OCI-LY3 (cell line): ENCODE measurements around the gene FERMT2.

ENCODE experiments used
- H2AFZ ChIP-seq: fragments of 200-600, 300-600 bp; shearing (Covaris generic); 2 replicates; pipeline ENCODE4 v1.6.0; 2014; ENCODE audit warnings: antibody characterized with exemption, low read depth, low read length
- H3K27ac ChIP-seq: fragments of 200-600, 300-600 bp; sonication (generic); 2 replicates; pipeline ENCODE4 v1.5.1; 2014; ENCODE audit warnings: mild to moderate bottlenecking, low read length, moderate library complexity, mixed read lengths
- H3K27me3 ChIP-seq: fragments of 200-600, 300-600 bp; sonication (generic); 2 replicates; pipeline ENCODE4 v1.6.1; 2014; ENCODE audit warnings: low read depth, low read length, mixed read lengths
- H3K36me3 ChIP-seq: fragments of 200-600, 300-600 bp; sonication (generic); replicated peaks from 2 replicates; pipeline ENCODE3; 2014; ENCODE audit warnings: low read depth, low read length, mixed read lengths
- H3K4me1 ChIP-seq: fragments of 300-600, 200-600 bp; sonication (generic); 2 replicates; pipeline ENCODE4 v1.6.1; 2014; ENCODE audit warnings: low read length, mixed read lengths
- H3K4me2 ChIP-seq: fragments of 200-600, 300-600 bp; sonication (generic); 2 replicates; pipeline ENCODE4 v1.6.1; 2014; ENCODE audit warnings: low read length, mixed read lengths
- H3K4me3 ChIP-seq: fragments of 300-600, 200-600 bp; sonication (generic); 2 replicates; pipeline ENCODE4 v1.5.1; 2014; ENCODE audit warnings: antibody characterized with exemption, mild to moderate bottlenecking, low read length, moderate library complexity
- H3K79me2 ChIP-seq: fragments of 300-600, 200-600 bp; shearing (Covaris generic); 2 replicates; pipeline ENCODE4 v1.6.1; 2014; ENCODE audit warnings: mild to moderate bottlenecking, low read length, mixed read lengths
- H3K9ac ChIP-seq: fragments of 300-600, 200-600 bp; shearing (Covaris generic); 2 replicates; pipeline ENCODE4 v1.6.0; 2014; ENCODE audit warnings: mild to moderate bottlenecking, low read length, moderate library complexity
- H3K9me3 ChIP-seq: fragments of 200-600, 300-600 bp; shearing (Covaris generic); 2 replicates; pipeline ENCODE4 v1.6.1; 2014; ENCODE audit warnings: low read length, mixed read lengths; ENCODE audit not compliant: insufficient read depth
- H4K20me1 ChIP-seq: fragments of 200-600, 300-600 bp; sonication (generic); 2 replicates; pipeline ENCODE4 v1.6.1; 2016; ENCODE audit warnings: low read length, mixed read lengths; ENCODE audit not compliant: insufficient read depth
- EZH2phosphoT487 ChIP-seq: fragments of 200-600 bp; shearing (Covaris generic); IDR thresholded peaks from 2 replicates; pipeline ENCODE4 v1.6.1; 2018; ENCODE audit warnings: antibody characterized with exemption, mixed run types, low read depth
- TF ChIP-seq, protein P1 (sequence below): fragments of 200-600, 300-600 bp; sonication (generic); IDR thresholded peaks from 2 replicates; pipeline ENCODE4 v1.5.1; 2014; ENCODE audit warnings: antibody characterized with exemption, low read length, low read depth

The FERMT2 gene

DNA sequence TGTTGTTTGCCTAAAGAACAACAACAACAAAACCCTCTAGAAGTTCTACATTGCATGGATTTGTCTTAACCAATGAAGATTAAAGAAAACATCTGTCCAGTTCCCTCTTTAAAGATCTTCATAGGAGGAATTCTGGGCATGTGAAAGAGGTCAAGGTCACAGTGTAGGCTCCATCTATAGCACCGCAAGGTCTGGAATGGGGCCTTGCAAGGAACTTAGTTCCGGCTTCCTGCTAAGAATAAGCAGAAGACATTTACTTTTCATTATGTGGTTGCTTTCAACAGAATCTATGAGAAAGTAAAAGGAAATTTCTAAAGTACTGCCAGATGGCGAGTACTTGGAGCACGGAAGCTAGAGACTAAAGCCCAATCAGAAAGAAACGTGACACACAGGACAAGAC, 102.2 kb downstream of the FERMT2 start:
- H3K9ac ChIP-seq = no peak overlapping the region
- TF ChIP-seq EZH2phosphoT487 = no peak
- TF ChIP-seq, protein P1, sequence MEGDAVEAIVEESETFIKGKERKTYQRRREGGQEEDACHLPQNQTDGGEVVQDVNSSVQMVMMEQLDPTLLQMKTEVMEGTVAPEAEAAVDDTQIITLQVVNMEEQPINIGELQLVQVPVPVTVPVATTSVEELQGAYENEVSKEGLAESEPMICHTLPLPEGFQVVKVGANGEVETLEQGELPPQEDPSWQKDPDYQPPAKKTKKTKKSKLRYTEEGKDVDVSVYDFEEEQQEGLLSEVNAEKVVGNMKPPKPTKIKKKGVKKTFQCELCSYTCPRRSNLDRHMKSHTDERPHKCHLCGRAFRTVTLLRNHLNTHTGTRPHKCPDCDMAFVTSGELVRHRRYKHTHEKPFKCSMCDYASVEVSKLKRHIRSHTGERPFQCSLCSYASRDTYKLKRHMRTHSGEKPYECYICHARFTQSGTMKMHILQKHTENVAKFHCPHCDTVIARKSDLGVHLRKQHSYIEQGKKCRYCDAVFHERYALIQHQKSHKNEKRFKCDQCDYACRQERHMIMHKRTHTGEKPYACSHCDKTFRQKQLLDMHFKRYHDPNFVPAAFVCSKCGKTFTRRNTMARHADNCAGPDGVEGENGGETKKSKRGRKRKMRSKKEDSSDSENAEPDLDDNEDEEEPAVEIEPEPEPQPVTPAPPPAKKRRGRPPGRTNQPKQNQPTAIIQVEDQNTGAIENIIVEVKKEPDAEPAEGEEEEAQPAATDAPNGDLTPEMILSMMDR = no peak
- H3K27ac ChIP-seq = no peak overlapping the region
- H3K4me2 ChIP-seq = no peak overlapping the region
- H3K4me3 ChIP-seq = no peak overlapping the region
- no peak overlapping the region for H2AFZ ChIP-seq
- H3K36me3 ChIP-seq = no peaks in the 10 kb centered on the region
- H4K20me1 ChIP-seq = no peaks in the 10 kb centered on the region
- no peaks in the 10 kb centered on the region for H3K79me2 ChIP-seq
- H3K27me3 ChIP-seq = no peaks in the 10 kb centered on the region
- H3K9me3 ChIP-seq = no peaks in the 10 kb centered on the region
- peaks cover 11% of the 10 kb centered on the region for H3K4me1 ChIP-seq

DNA sequence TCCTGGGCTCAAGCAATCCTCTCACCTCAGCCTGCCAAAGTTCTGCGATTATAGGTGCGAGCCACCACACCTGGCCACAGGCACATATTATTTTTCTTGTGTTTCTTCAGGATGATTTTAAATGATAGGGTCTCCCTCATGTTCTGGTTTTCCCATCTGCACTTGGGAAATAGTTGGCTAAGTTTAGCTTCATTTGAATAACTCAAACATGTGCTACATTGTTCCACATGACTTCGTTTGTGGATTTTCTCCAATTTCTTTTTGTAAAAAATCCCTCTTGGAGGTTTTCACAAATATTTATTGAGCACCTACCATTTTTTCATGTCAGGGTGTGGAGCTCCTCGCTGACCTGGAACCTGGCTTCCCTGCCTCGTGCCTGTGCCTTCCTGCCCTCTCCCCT, 104.3 kb downstream of the FERMT2 start:
- Histone ChIP-seq H3K4me2 (no peak overlapping the region), H2AFZ (no peak overlapping the region)
- TF ChIP-seq, protein P1 = no peak
- TF ChIP-seq EZH2phosphoT487 = no peak

DNA sequence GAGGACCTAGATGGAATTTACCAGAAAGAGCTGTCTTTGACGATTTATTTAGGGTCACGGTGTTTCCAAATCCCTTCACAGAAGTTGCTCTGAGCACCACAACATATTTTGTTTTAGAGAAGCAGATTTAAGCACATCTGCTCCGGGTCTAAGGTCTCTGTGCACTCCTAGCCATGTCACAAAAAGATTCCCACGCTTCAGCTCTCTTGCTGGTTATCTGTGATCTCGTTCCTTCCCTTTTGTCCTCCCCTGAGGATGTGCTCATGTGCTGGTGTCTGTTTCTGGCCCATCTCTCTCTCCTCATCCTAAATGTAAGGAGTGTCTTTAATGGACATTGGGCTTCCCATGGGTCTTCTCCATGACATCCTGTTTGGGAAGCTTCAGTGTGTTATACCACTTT, 105.8 kb downstream of the FERMT2 start:
- TF ChIP-seq, protein P1 = no peak
- no peak for TF ChIP-seq EZH2phosphoT487
- Histone ChIP-seq H3K9me3 (no peaks in the 10 kb centered on the region), H3K4me1 (peaks cover 22% of the 10 kb centered on the region), H3K27ac (no peak overlapping the region), H3K4me3 (peak overlapping the region; percentile 8; the same call in 1 of the 2 replicates), H3K79me2 (no peaks in the 10 kb centered on the region), H3K27me3 (no peaks in the 10 kb centered on the region), H2AFZ (peak overlapping the region; percentile 36; the same call in 1 of the 2 replicates), H3K9ac (no peak overlapping the region), H3K36me3 (no peaks in the 10 kb centered on the region), H4K20me1 (no peaks in the 10 kb centered on the region), H3K4me2 (peak overlapping the region; percentile 57)

More for the DNA sequence above, 104.3 kb downstream of the FERMT2 start:
- no peaks in the 10 kb centered on the region for H3K9me3 ChIP-seq
- H3K9ac ChIP-seq = no peak overlapping the region
- H3K79me2 ChIP-seq = no peaks in the 10 kb centered on the region
- no peak overlapping the region for H3K27ac ChIP-seq
- no peaks in the 10 kb centered on the region for H4K20me1 ChIP-seq
- no peaks in the 10 kb centered on the region for H3K27me3 ChIP-seq
- no peak overlapping the region for H3K4me3 ChIP-seq
- H3K4me1 ChIP-seq = peaks cover 11% of the 10 kb centered on the region
- no peaks in the 10 kb centered on the region for H3K36me3 ChIP-seq

DNA sequence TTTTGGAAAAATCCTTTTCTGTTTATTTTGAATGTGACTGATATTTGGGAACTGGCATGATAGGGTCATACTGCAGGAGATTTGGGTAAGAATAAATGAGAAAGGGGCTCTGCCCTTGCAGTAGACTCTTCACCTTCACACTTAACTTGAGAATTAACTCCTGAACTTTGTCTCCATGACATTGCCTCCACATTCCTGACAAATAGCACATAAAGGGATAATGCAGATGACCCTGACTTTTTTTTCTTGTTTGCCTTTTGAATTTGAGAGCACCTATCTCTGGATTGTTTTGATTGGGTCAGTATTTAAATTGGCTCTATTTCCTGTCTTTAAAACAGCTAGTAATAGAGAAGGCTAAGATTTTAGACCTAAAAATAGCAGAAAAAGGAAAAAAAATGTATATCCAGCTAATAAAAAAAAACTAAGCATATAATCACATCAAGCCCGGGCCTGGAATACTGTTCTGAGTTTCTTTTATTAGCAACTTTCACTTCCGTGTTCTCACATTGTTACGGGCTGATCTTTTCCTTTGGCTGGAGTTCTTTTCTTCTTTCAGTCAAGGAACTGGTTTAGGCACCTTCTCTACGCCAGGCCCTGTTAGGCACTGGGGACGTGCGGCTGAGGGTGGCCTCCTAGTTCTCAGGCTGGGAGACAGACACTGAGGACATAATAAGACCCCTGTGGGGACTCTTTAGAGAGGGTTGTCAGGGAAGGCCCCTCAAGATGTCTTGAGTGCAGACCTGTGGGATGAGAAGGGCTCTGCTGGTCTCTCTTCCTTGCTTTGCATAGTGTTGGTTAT, 106.4 kb downstream of the FERMT2 start:
- no peaks in the 10 kb centered on the region for H3K9me3 ChIP-seq
- H3K36me3 ChIP-seq = no peaks in the 10 kb centered on the region
- no peaks in the 10 kb centered on the region for H3K79me2 ChIP-seq
- peak overlapping the region; percentile 36; the same call in 1 of the 2 replicates for H2AFZ ChIP-seq
- no peaks in the 10 kb centered on the region for H3K27me3 ChIP-seq
- H3K27ac ChIP-seq = no peak overlapping the region
- peak overlapping the region; percentile 8; the same call in 1 of the 2 replicates for H3K4me3 ChIP-seq
- TF ChIP-seq, protein P1 = no peak
- no peak for TF ChIP-seq EZH2phosphoT487
- no peaks in the 10 kb centered on the region for H4K20me1 ChIP-seq
- H3K9ac ChIP-seq = no peak overlapping the region
- peaks cover 22% of the 10 kb centered on the region for H3K4me1 ChIP-seq
- peak overlapping the region; percentile 57 for H3K4me2 ChIP-seq
